ENCODE data around the gene KPNA3. TPM values are rescaled to one million over a fixed set of nuclear protein-coding genes. Genes with fewer than 3 reads are reported as not detected.

The KPNA3 gene
- total RNA-seq, 1 experiment from 2014 or later, result 36.8 TPM

DNA sequence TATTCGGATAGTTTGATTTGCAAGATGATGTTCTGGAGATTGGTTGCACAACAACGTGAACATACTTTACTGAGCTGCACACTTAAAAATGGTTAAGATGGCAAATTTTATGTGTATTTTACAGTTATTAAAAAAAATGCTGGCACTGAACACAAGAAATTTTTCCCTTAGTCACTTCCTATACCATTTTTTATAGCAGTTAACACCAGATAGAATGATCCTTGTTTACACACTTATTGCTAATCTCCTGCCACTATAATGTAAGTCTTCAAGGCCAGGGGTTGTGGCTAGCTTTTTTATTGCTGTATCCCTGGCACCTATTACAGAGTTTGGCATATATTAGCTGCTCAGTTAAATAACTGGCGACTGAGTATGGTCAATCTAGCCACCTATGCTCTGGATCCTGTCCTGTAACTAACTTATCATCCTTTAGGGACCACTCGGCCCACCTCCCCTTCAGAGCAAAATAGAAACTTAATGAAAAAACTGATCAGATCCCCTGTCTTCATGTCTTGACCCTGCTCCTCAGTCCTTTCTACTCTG lies 99.2 kb downstream of the KPNA3 start:
- H3K4me3 ChIP-seq (ENCODE audit: low read depth in 2 of 2, low read length in 2 of 2), result no peak overlapping the region
- H3K27me3 ChIP-seq (ENCODE audit: control insufficient read depth, insufficient read depth, low read length), result no peaks in the 10 kb centered on the region
- ATAC-seq (no peak), DNase-seq (ENCODE audit: low read depth, low spot score) (no peak)
- CTCF ChIA-PET, result no interaction called here
- no peak overlapping the region for H3K27ac ChIP-seq (ENCODE audit: low read length)
- intact Hi-C loops (cut with micrococcal nuclease; ENCODE audit: unreplicated experiment), result no loop called here
- in situ Hi-C loops (cut with HindIII; ENCODE audit: low pct_unique_long_range_greater_than_20kb, low sequenced_read_pairs), result no loop called here
- H3K36me3 ChIP-seq (ENCODE audit: control insufficient read depth, insufficient read depth, low read length), result no peaks in the 10 kb centered on the region; the same call in 1 of the 2 replicates
- TF ChIP-seq TCF7L2 (IDR thresholded peaks at IDR 0.05; ENCODE audit: low read depth, low read length) (no peak), CTCF (IDR thresholded peaks at IDR 0.05) (no peak), POLR2AphosphoS5 (IDR thresholded peaks at IDR 0.05; ENCODE audit: low read depth, low read length) (no peak), REST (IDR thresholded peaks at IDR 0.05; ENCODE audit: insufficient read depth in 1 of 2, low read depth in 2 of 2, low read length in 1 of 2) (no peak), SIN3A (IDR thresholded peaks at IDR 0.05; ENCODE audit: borderline replicate concordance, insufficient read depth, low read depth, low read length) (no peak)
- POLR2A ChIA-PET, result no interaction called here
- no TSS peak for BruUV-seq (replicated peaks)
- H3K9me3 ChIP-seq (ENCODE audit: control insufficient read depth, insufficient read depth, low read depth, low read length), result no peaks in the 10 kb centered on the region
- H3K4me1 ChIP-seq (ENCODE audit: control insufficient read depth, insufficient read depth, low read length), result no peaks in the 10 kb centered on the region

GRCh38 chr13:49690995-49691784 lies 101.3 kb downstream of the KPNA3 start, which contains the start of gene EBPL:
EBPL (minus strand) TSS chr13:49691486; CDS start chr13:49691424, 62 bp downstream.
- BruUV-seq (replicated peaks), result no TSS peak
- ATAC-seq (peak; percentile 98), DNase-seq (ENCODE audit: low read depth, low spot score) (no peak)
- no peaks in the 10 kb centered on the region for H3K4me1 ChIP-seq (ENCODE audit: control insufficient read depth, insufficient read depth, low read length)
- in situ Hi-C loops (cut with HindIII; ENCODE audit: low pct_unique_long_range_greater_than_20kb, low sequenced_read_pairs) (no loop called here), intact Hi-C loops (cut with micrococcal nuclease; ENCODE audit: unreplicated experiment) (no loop called here)
- POLR2A ChIA-PET, result interaction anchor here (0.5 to 0.8 kb wide), 2 partner anchors 95 to 102 kb away, joined by 3 to 6 read pairs; no protein-coding TSS in a partner anchor
- H3K9me3 ChIP-seq (ENCODE audit: control insufficient read depth, insufficient read depth, low read depth, low read length), result no peaks in the 10 kb centered on the region
- no peak for TF ChIP-seq CTCF (IDR thresholded peaks at IDR 0.05)
- no peak for TF ChIP-seq REST (IDR thresholded peaks at IDR 0.05; ENCODE audit: insufficient read depth in 1 of 2, low read depth in 2 of 2, low read length in 1 of 2)
- TF ChIP-seq SIN3A (IDR thresholded peaks at IDR 0.05; ENCODE audit: borderline replicate concordance, insufficient read depth, low read depth, low read length), result peak; percentile 72; the same call in 1 of the 2 replicates
- TF ChIP-seq TCF7L2 (IDR thresholded peaks at IDR 0.05; ENCODE audit: low read depth, low read length), result peak; percentile 40; the same call in 1 of the 2 replicates
- TF ChIP-seq POLR2AphosphoS5 (IDR thresholded peaks at IDR 0.05; ENCODE audit: low read depth, low read length), result peak; percentile 44; the same call in 1 of the 2 replicates
- CTCF ChIA-PET, result no interaction called here
- no peaks in the 10 kb centered on the region; the same call in 1 of the 2 replicates for H3K36me3 ChIP-seq (ENCODE audit: control insufficient read depth, insufficient read depth, low read length)
- H3K27me3 ChIP-seq (ENCODE audit: control insufficient read depth, insufficient read depth, low read length), result no peaks in the 10 kb centered on the region
- peak within 1 kb of the TSS; percentile 96 for H3K27ac ChIP-seq (ENCODE audit: low read length)
- peak within 1 kb of the TSS; percentile 73 to 89 for H3K4me3 ChIP-seq (ENCODE audit: low read depth in 2 of 2, low read length in 2 of 2)

Measured in Panc1 (cell line).